HEK293 (cell line): ENCODE measurements around the gene ZNF70.

ENCODE experiments used
- GLIS1 ChIP-seq: fragments of 450-650 bp; formaldehyde crosslinking; IDR thresholded peaks from 2 replicates; pipeline ENCODE4 v1.5.1; 2016; ENCODE audit warnings: missing biosample characterization, missing genetic modification characterization
- KLF1 ChIP-seq: fragments of 450-650 bp; formaldehyde crosslinking; IDR thresholded peaks from 2 replicates; pipeline ENCODE4 v1.5.1; 2016; ENCODE audit warnings: missing biosample characterization, missing genetic modification characterization
- KLF9 ChIP-seq: fragments of 450-650 bp; formaldehyde crosslinking; IDR thresholded peaks from 2 replicates; pipeline ENCODE4 v1.5.1; 2016; ENCODE audit warnings: missing biosample characterization, missing genetic modification characterization, low read depth
- MEIS1 ChIP-seq: sonication (generic); formaldehyde crosslinking; IDR thresholded peaks from 2 replicates; pipeline ENCODE4 v1.8.1; 2022; ENCODE audit warnings: missing genetic modification reagents, mild to moderate bottlenecking, borderline replicate concordance
- REPIN1 ChIP-seq: fragments of 450-650 bp; formaldehyde crosslinking; IDR thresholded peaks from 2 replicates; pipeline ENCODE4 v1.5.1; 2017; ENCODE audit warnings: missing biosample characterization, missing genetic modification characterization, low read depth
- SP2 ChIP-seq: fragments of 450-650 bp; formaldehyde crosslinking; IDR thresholded peaks from 2 replicates; pipeline ENCODE4 v1.5.1; 2016; ENCODE audit warnings: missing biosample characterization, missing genetic modification characterization
- ZBTB1 ChIP-seq: fragments of 450-650 bp; formaldehyde crosslinking; IDR thresholded peaks from 2 replicates; pipeline ENCODE4 v1.5.1; 2016; ENCODE audit warnings: missing biosample characterization, missing genetic modification characterization
- ZBTB20 ChIP-seq: fragments of 450-650 bp; formaldehyde crosslinking; IDR thresholded peaks from 2 replicates; pipeline ENCODE4 v1.5.1; 2016; ENCODE audit warnings: missing biosample characterization, missing genetic modification characterization
- ZBTB6 ChIP-seq: fragments of 450-650 bp; formaldehyde crosslinking; IDR thresholded peaks from 2 replicates; pipeline ENCODE4 v1.5.1; 2017; ENCODE audit warnings: missing biosample characterization, missing genetic modification characterization
- ZNF138 ChIP-seq: fragments of 450-650 bp; formaldehyde crosslinking; IDR thresholded peaks from 2 replicates; pipeline ENCODE4 v1.5.1; 2016; ENCODE audit warnings: missing biosample characterization, missing genetic modification characterization, borderline replicate concordance
- ZNF140 ChIP-seq: fragments of 450-650 bp; formaldehyde crosslinking; IDR thresholded peaks from 2 replicates; pipeline ENCODE4 v1.5.1; 2016; ENCODE audit warnings: missing biosample characterization, missing genetic modification characterization
- ZNF292 ChIP-seq: fragments of 450-650 bp; formaldehyde crosslinking; IDR thresholded peaks from 2 replicates; pipeline ENCODE4 v1.5.1; 2016; ENCODE audit warnings: low read depth, missing biosample characterization, missing genetic modification characterization, borderline replicate concordance
- ZNF544 ChIP-seq: fragments of 450-650 bp; formaldehyde crosslinking; IDR thresholded peaks from 2 replicates; pipeline ENCODE4 v1.5.0; 2017; ENCODE audit warnings: missing biosample characterization, missing genetic modification characterization
- ZNF571 ChIP-seq: fragments of 450-650 bp; formaldehyde crosslinking; IDR thresholded peaks from 2 replicates; pipeline ENCODE4 v1.5.0; 2017; ENCODE audit warnings: missing biosample characterization, missing genetic modification characterization
- ZNF623 ChIP-seq: fragments of 450-650 bp; formaldehyde crosslinking; IDR thresholded peaks from 2 replicates; pipeline ENCODE4 v1.5.1; 2016; ENCODE audit warnings: missing biosample characterization, missing genetic modification characterization
- ZNF660 ChIP-seq: fragments of 450-650 bp; IDR thresholded peaks from 2 replicates; pipeline ENCODE4 v1.5.1; 2018; ENCODE audit warnings: missing biosample characterization, mild to moderate bottlenecking, missing genetic modification characterization
- ZSCAN30 ChIP-seq: fragments of 450-650 bp; IDR thresholded peaks from 2 replicates; pipeline ENCODE4 v1.5.1; 2018; ENCODE audit warnings: missing biosample characterization, mild to moderate bottlenecking, missing genetic modification characterization, moderate library complexity
- TF ChIP-seq, protein P1 (sequence below): fragments of 450-650 bp; formaldehyde crosslinking; IDR thresholded peaks from 2 replicates; pipeline ENCODE4 v1.5.1; 2016; ENCODE audit warnings: missing biosample characterization, missing genetic modification characterization
- TF ChIP-seq, protein P2 (sequence below): fragments of 450-650 bp; formaldehyde crosslinking; IDR thresholded peaks from 2 replicates; pipeline ENCODE4 v1.5.1; 2016; ENCODE audit warnings: missing biosample characterization, missing genetic modification characterization
- TF ChIP-seq, protein P3 (sequence below): fragments of 450-650 bp; formaldehyde crosslinking; IDR thresholded peaks from 2 replicates; pipeline ENCODE4 v1.5.1; 2016; ENCODE audit warnings: missing biosample characterization, missing genetic modification characterization
- TF ChIP-seq, protein P4 (sequence below): fragments of 450-650 bp; formaldehyde crosslinking; IDR thresholded peaks from 2 replicates; pipeline ENCODE4 v1.5.1; 2016; ENCODE audit warnings: missing biosample characterization, missing genetic modification characterization
- TF ChIP-seq, protein P5 (sequence below): fragments of 450-650 bp; formaldehyde crosslinking; conservative IDR thresholded peaks from 2 replicates; pipeline ENCODE4 v1.5.1; 2016; ENCODE audit warnings: low read depth, missing biosample characterization, missing genetic modification characterization
- TF ChIP-seq, protein P6 (sequence below): fragments of 450-650 bp; formaldehyde crosslinking; IDR thresholded peaks from 2 replicates; pipeline ENCODE4 v1.5.1; 2016; ENCODE audit warnings: missing biosample characterization, missing genetic modification characterization, low read depth

ZNF70 gene

DNA sequence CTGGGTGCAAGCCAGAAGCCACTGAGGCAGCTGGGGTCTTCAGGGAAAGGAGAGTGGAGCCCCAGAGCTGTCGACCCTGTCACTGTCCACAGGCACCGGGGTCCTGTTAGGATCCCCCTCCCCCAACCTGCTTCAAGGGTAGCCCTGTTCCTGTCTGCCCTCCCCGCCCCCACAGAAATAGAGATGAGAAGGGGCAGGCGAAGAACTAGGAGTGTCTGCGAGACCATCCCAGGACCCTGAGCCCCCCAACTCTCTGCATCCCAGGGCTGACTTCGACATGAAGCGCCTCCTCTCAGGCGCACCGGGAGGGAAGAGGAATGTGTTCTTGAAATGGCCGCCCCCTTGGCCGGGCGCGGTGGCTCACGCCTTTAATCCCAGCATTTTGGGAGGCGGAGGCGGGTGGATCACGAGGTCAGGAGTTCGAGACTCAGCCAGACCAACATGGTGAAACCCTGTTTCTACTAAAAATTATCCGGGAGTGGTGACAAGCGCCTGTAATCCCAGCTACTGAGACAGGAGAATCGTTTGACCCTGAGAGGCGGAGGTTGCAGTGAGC is 607 bp upstream of the ZNF70 start (continued):
- TF ChIP-seq, protein P1, sequence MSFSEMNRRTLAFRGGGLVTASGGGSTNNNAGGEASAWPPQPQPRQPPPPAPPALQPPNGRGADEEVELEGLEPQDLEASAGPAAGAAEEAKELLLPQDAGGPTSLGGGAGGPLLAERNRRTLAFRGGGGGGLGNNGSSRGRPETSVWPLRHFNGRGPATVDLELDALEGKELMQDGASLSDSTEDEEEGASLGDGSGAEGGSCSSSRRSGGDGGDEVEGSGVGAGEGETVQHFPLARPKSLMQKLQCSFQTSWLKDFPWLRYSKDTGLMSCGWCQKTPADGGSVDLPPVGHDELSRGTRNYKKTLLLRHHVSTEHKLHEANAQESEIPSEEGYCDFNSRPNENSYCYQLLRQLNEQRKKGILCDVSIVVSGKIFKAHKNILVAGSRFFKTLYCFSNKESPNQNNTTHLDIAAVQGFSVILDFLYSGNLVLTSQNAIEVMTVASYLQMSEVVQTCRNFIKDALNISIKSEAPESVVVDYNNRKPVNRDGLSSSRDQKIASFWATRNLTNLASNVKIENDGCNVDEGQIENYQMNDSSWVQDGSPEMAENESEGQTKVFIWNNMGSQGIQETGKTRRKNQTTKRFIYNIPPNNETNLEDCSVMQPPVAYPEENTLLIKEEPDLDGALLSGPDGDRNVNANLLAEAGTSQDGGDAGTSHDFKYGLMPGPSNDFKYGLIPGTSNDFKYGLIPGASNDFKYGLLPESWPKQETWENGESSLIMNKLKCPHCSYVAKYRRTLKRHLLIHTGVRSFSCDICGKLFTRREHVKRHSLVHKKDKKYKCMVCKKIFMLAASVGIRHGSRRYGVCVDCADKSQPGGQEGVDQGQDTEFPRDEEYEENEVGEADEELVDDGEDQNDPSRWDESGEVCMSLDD (tag by site-specific recombination): no peak
- TF ChIP-seq, protein P2, sequence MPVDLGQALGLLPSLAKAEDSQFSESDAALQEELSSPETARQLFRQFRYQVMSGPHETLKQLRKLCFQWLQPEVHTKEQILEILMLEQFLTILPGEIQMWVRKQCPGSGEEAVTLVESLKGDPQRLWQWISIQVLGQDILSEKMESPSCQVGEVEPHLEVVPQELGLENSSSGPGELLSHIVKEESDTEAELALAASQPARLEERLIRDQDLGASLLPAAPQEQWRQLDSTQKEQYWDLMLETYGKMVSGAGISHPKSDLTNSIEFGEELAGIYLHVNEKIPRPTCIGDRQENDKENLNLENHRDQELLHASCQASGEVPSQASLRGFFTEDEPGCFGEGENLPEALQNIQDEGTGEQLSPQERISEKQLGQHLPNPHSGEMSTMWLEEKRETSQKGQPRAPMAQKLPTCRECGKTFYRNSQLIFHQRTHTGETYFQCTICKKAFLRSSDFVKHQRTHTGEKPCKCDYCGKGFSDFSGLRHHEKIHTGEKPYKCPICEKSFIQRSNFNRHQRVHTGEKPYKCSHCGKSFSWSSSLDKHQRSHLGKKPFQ (tag by site-specific recombination): 0 out of 2 replicates have a peak, but pooled peaks have one; percentile 7
- TF ChIP-seq, protein P3, sequence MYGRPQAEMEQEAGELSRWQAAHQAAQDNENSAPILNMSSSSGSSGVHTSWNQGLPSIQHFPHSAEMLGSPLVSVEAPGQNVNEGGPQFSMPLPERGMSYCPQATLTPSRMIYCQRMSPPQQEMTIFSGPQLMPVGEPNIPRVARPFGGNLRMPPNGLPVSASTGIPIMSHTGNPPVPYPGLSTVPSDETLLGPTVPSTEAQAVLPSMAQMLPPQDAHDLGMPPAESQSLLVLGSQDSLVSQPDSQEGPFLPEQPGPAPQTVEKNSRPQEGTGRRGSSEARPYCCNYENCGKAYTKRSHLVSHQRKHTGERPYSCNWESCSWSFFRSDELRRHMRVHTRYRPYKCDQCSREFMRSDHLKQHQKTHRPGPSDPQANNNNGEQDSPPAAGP: 0 out of 2 replicates have a peak, but pooled peaks have one; percentile 2
- TF ChIP-seq, protein P4, sequence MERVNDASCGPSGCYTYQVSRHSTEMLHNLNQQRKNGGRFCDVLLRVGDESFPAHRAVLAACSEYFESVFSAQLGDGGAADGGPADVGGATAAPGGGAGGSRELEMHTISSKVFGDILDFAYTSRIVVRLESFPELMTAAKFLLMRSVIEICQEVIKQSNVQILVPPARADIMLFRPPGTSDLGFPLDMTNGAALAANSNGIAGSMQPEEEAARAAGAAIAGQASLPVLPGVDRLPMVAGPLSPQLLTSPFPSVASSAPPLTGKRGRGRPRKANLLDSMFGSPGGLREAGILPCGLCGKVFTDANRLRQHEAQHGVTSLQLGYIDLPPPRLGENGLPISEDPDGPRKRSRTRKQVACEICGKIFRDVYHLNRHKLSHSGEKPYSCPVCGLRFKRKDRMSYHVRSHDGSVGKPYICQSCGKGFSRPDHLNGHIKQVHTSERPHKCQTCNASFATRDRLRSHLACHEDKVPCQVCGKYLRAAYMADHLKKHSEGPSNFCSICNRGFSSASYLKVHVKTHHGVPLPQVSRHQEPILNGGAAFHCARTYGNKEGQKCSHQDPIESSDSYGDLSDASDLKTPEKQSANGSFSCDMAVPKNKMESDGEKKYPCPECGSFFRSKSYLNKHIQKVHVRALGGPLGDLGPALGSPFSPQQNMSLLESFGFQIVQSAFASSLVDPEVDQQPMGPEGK (tag by site-specific recombination): peak; percentile 4; the same call in 1 of the 2 replicates
- TF ChIP-seq ZNF292 (tag by site-specific recombination) (no peak), ZNF660 (no peak), ZNF140 (tag by site-specific recombination) (no peak), ZNF571 (tag by site-specific recombination) (no peak), REPIN1 (no peak), KLF9 (tag by site-specific recombination) (peak; percentile 15; the same call in 1 of the 2 replicates), SP2 (peak; percentile 10; the same call in 1 of the 2 replicates), ZNF544 (tag by site-specific recombination) (no peak), ZBTB20 (peak; percentile 39; the same call in 1 of the 2 replicates), ZNF623 (no peak), KLF1 (tag by site-specific recombination) (peak; percentile 59), ZBTB1 (no peak), MEIS1 (0 out of 2 replicates have a peak, but pooled peaks have one; percentile 4), ZSCAN30 (tag by site-specific recombination) (no peak), ZNF138 (tag by site-specific recombination) (no peak), GLIS1 (tag by site-specific recombination) (no peak), ZBTB6 (tag by site-specific recombination) (no peak)
- TF ChIP-seq, protein P5, sequence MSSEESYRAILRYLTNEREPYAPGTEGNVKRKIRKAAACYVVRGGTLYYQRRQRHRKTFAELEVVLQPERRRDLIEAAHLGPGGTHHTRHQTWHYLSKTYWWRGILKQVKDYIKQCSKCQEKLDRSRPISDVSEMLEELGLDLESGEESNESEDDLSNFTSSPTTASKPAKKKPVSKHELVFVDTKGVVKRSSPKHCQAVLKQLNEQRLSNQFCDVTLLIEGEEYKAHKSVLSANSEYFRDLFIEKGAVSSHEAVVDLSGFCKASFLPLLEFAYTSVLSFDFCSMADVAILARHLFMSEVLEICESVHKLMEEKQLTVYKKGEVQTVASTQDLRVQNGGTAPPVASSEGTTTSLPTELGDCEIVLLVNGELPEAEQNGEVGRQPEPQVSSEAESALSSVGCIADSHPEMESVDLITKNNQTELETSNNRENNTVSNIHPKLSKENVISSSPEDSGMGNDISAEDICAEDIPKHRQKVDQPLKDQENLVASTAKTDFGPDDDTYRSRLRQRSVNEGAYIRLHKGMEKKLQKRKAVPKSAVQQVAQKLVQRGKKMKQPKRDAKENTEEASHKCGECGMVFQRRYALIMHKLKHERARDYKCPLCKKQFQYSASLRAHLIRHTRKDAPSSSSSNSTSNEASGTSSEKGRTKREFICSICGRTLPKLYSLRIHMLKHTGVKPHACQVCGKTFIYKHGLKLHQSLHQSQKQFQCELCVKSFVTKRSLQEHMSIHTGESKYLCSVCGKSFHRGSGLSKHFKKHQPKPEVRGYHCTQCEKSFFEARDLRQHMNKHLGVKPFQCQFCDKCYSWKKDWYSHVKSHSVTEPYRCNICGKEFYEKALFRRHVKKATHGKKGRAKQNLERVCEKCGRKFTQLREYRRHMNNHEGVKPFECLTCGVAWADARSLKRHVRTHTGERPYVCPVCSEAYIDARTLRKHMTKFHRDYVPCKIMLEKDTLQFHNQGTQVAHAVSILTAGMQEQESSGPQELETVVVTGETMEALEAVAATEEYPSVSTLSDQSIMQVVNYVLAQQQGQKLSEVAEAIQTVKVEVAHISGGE (tag by site-specific recombination): 0 out of 2 replicates have a peak, but pooled peaks have one; percentile 10
- TF ChIP-seq, protein P6, sequence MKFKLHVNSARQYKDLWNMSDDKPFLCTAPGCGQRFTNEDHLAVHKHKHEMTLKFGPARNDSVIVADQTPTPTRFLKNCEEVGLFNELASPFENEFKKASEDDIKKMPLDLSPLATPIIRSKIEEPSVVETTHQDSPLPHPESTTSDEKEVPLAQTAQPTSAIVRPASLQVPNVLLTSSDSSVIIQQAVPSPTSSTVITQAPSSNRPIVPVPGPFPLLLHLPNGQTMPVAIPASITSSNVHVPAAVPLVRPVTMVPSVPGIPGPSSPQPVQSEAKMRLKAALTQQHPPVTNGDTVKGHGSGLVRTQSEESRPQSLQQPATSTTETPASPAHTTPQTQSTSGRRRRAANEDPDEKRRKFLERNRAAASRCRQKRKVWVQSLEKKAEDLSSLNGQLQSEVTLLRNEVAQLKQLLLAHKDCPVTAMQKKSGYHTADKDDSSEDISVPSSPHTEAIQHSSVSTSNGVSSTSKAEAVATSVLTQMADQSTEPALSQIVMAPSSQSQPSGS (tag by site-specific recombination): no peak
